Endothelial cell of umbilical vein (primary cell): ENCODE results near the gene RASSF3. TPM values are rescaled to one million over a fixed set of nuclear protein-coding genes. Genes with fewer than 3 reads are reported as not detected.

Experiments used
- BruUV-seq: library from RNA; stranded (reverse); fragments of 400-500 nt; replicated peaks from 2 replicates; lab custom pipeline; 2021; lab: Mats Ljungman, UMichigan
- CTCF ChIA-PET: fragments of 300-600, 350-600 bp; sonication (Branson Sonifier 250); formaldehyde crosslinking; loops from one replicate; lab custom pipeline; 2021; ENCODE audit warnings: antibody characterized with exemption, inconsistent platforms; lab: Charles Lee
- POLR2A ChIA-PET: fragments of 300-600, 350-600 bp; sonication (Branson Sonifier 250); formaldehyde crosslinking; loops from one replicate; lab custom pipeline; 2021; ENCODE audit warnings: antibody characterized with exemption, inconsistent platforms; lab: Charles Lee
- DNase-seq: peaks from one replicate; pipeline ENCODE4 v3.0.0-alpha.2; 2011; ENCODE audit warnings: low read depth, low spot score
- FAIRE-seq: peaks from 2 replicates; lab custom pipeline; 2011; peaks lifted over from hg19 to GRCh38; lab: Jason Lieb, UNC
- H2AFZ ChIP-seq: 2 replicates; pipeline ENCODE4 v1.6.0; 2012; ENCODE audit warnings: low read depth, low read length, control low read depth, inconsistent platforms
- H3K27ac ChIP-seq: 2 replicates; pipeline ENCODE4 v1.5.1; 2011; ENCODE audit warnings: low read depth, mild to moderate bottlenecking, control low read depth, low read length, moderate library complexity; ENCODE audit not compliant: insufficient read depth
- H3K27me3 ChIP-seq, 2 experiments: 2 replicates each; pipeline versions ENCODE4 v1.6.0 to v1.6.1; 2011; ENCODE audit warnings: low read length in 2 of 2, mixed read lengths in 1 of 2; ENCODE audit not compliant: control insufficient read depth in 2 of 2, insufficient read depth in 2 of 2
- H3K36me3 ChIP-seq, 2 experiments: 2 replicates in 1 of 2; 3 replicates in 1 of 2; pipeline ENCODE4 v1.5.1; 2011; ENCODE audit warnings: low read length in 2 of 2, mild to moderate bottlenecking in 1 of 2, moderate library complexity in 1 of 2; ENCODE audit not compliant: control insufficient read depth in 2 of 2, insufficient read depth in 2 of 2; ENCODE audit errors: extremely low read depth in 1 of 2
- H3K4me1 ChIP-seq: 3 replicates; pipeline ENCODE4 v1.5.1; 2011; ENCODE audit warnings: mild to moderate bottlenecking, low read length; ENCODE audit not compliant: control insufficient read depth, insufficient read depth; ENCODE audit errors: extremely low read depth
- H3K4me2 ChIP-seq: 2 replicates; pipeline ENCODE4 v1.6.1; 2011; ENCODE audit warnings: low read length, control low read depth, mixed read lengths; ENCODE audit not compliant: insufficient read depth
- H3K4me3 ChIP-seq, 3 experiments: fragments of 200-600 bp in 1 of 3; sonication (generic), shearing (Covaris generic) in 1 of 3; replicated peaks in 1 of 3; 2 replicates each; pipeline ENCODE4 v1.5.1; 2011 to 2016; ENCODE audit warnings: control low read depth in 3 of 3, low read length in 3 of 3, mild to moderate bottlenecking in 2 of 3, inconsistent platforms in 1 of 3, low read depth in 1 of 3, moderate library complexity in 1 of 3; ENCODE audit not compliant: insufficient read depth in 1 of 3
- H3K79me2 ChIP-seq: 2 replicates; pipeline ENCODE4 v1.6.0; 2012; ENCODE audit warnings: low read length, inconsistent platforms; ENCODE audit not compliant: control insufficient read depth, insufficient read depth
- H3K9ac ChIP-seq: replicated peaks from 2 replicates; pipeline ENCODE3; 2011; ENCODE audit warnings: low read length, control low read depth; ENCODE audit not compliant: insufficient read depth; ENCODE audit errors: extremely low read depth
- H3K9me1 ChIP-seq: replicated peaks from 3 replicates; pipeline ENCODE4 v1.6.0; 2011; ENCODE audit warnings: mild to moderate bottlenecking, low read length; ENCODE audit not compliant: control insufficient read depth, insufficient read depth; ENCODE audit errors: extremely low read depth
- H3K9me3 ChIP-seq: replicated peaks from 2 replicates; pipeline ENCODE4 v1.5.1; 2012; ENCODE audit warnings: low read length, inconsistent platforms; ENCODE audit not compliant: control insufficient read depth, insufficient read depth
- H4K20me1 ChIP-seq: replicated peaks from 2 replicates; pipeline ENCODE3; 2011; ENCODE audit warnings: mild to moderate bottlenecking, low read length; ENCODE audit not compliant: control insufficient read depth, insufficient read depth; ENCODE audit errors: extremely low read depth
- EZH2 ChIP-seq: IDR thresholded peaks from 2 replicates; pipeline ENCODE4 v1.6.1; 2012; ENCODE audit warnings: borderline replicate concordance, low read depth, mild to moderate bottlenecking, moderate library complexity, low read length, inconsistent platforms; ENCODE audit not compliant: severe bottlenecking
- FOS ChIP-seq: IDR thresholded peaks from 2 replicates; pipeline ENCODE4 v1.6.1; 2011; ENCODE audit warnings: mild to moderate bottlenecking, low read length, moderate library complexity, borderline replicate concordance; ENCODE audit not compliant: insufficient read depth
- GATA2 ChIP-seq: IDR thresholded peaks from 2 replicates; pipeline ENCODE4 v1.7.0; 2011; ENCODE audit warnings: low read depth, mild to moderate bottlenecking, moderate library complexity, mixed read lengths, low read length; ENCODE audit not compliant: insufficient read length, insufficient read depth
- JUN ChIP-seq: IDR thresholded peaks from 2 replicates; pipeline ENCODE4 v1.6.1; 2011; ENCODE audit warnings: borderline replicate concordance, low read depth; ENCODE audit not compliant: insufficient read length, insufficient read depth
- MYC ChIP-seq: IDR thresholded peaks from one replicate; pipeline ENCODE4 v1.6.1; 2011; ENCODE audit warnings: mild to moderate bottlenecking, low read depth, low read length
- POLR2A ChIP-seq: IDR thresholded peaks from 2 replicates; pipeline ENCODE4 v1.6.1; 2012; ENCODE audit warnings: low read depth, mild to moderate bottlenecking, control low read depth, low read length
- POLR2AphosphoS5 ChIP-seq: IDR thresholded peaks from 2 replicates; pipeline ENCODE4 v1.6.1; 2012; ENCODE audit warnings: low read depth, mild to moderate bottlenecking, control low read depth, low read length, moderate library complexity; ENCODE audit not compliant: insufficient read depth
- dilution Hi-C: fragments of 300-500 bp; cut with MboI; formaldehyde crosslinking; loops from one replicate; pipeline ENCODE4 v1.15.0; 2019; ENCODE audit warnings: low sequenced_read_pairs; ENCODE audit not compliant: extremely low pct_ligation_motif_present
- intact Hi-C: fragments of 100-400 bp; cut with micrococcal nuclease; formaldehyde crosslinking; loops from one replicate; pipeline ENCODE4 v1.10.0; 2022
- polyA plus RNA-seq, 4 experiments: library from polyadenylated mRNA; depleted of rRNA in 3 of 4; stranded (reverse) in 3 of 4; unstranded in 1 of 4; fragments of >200 nt; gene quantifications; 2 replicates each; pipeline versions ENCODE4 v1.2.1 to v1.2.3, GENCODE V29; 2011 to 2012; ENCODE audit warnings: missing spikeins in 1 of 4
- total RNA-seq: library from RNA; stranded (reverse); gene quantifications from 2 replicates; pipeline ENCODE4 v1.2.3, GENCODE V29; 2021
- TF ChIP-seq, protein P1 (sequence below), 2 donors: IDR thresholded peaks; 1 replicate in 1 of 2; 2 replicates in 1 of 2; pipeline ENCODE4 v1.5.1; 2011; ENCODE audit warnings: low read length in 2 of 2, mild to moderate bottlenecking in 2 of 2, moderate library complexity in 2 of 2, control low read depth in 1 of 2, inconsistent platforms in 1 of 2, low read depth in 1 of 2; ENCODE audit not compliant: insufficient read depth in 1 of 2; ENCODE audit errors: extremely low read depth in 1 of 2
- TF ChIP-seq, protein P2 (sequence below): IDR thresholded peaks from 2 replicates; pipeline ENCODE4 v1.6.1; 2011; ENCODE audit not compliant: insufficient read depth, insufficient read length

RASSF3 gene
- total and polyA plus RNA-seq, 2 donors (not counting 3 experiments of a cell fraction or from before 2014, with no cell fraction given), result 20.2 to 60.8 TPM

DNA sequence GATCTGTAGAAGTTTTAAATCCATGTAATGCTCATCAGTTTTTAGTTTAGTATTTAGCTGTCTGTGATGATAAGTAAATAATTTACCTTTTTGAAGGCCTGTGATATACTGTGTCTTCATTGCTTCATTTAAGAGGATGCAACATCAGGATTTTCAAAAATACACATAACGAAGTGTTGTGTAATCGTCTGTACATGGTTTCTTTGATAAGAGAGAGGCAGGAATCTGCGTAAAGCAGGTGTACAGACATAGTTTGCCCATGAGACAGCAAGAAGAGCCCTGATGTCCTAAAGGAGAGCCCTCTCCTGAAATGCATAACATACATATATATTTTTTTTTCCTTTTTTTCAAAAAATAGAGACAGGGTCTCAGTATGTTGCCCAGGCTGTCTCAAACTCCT is 44.8 kb downstream of the RASSF3 start:
- ChIA-PET POLR2A (no interaction called here), CTCF (interaction anchor here (0.9 to 2.4 kb wide), 2 partner anchors 12 to 21 kb away, joined by 3 to 5 read pairs; no protein-coding TSS in a partner anchor)
- dilution Hi-C loops, result no loop called here
- no peak for DNase-seq
- no peak for TF ChIP-seq JUN
- TF ChIP-seq, protein P1, sequence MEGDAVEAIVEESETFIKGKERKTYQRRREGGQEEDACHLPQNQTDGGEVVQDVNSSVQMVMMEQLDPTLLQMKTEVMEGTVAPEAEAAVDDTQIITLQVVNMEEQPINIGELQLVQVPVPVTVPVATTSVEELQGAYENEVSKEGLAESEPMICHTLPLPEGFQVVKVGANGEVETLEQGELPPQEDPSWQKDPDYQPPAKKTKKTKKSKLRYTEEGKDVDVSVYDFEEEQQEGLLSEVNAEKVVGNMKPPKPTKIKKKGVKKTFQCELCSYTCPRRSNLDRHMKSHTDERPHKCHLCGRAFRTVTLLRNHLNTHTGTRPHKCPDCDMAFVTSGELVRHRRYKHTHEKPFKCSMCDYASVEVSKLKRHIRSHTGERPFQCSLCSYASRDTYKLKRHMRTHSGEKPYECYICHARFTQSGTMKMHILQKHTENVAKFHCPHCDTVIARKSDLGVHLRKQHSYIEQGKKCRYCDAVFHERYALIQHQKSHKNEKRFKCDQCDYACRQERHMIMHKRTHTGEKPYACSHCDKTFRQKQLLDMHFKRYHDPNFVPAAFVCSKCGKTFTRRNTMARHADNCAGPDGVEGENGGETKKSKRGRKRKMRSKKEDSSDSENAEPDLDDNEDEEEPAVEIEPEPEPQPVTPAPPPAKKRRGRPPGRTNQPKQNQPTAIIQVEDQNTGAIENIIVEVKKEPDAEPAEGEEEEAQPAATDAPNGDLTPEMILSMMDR (IDR thresholded peaks at IDR 0.05; ENCODE audit: extremely low read depth in 1 of 2, insufficient read depth in 1 of 2, low read depth in 1 of 2, low read length in 2 of 2), result no peak
- no peak for TF ChIP-seq MYC
- no peak for TF ChIP-seq POLR2AphosphoS5
- no peak for TF ChIP-seq EZH2
- TF ChIP-seq POLR2A, result no peak
- TF ChIP-seq, protein P2, sequence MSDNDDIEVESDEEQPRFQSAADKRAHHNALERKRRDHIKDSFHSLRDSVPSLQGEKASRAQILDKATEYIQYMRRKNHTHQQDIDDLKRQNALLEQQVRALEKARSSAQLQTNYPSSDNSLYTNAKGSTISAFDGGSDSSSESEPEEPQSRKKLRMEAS, result no peak
- TF ChIP-seq GATA2, result no peak
- TF ChIP-seq FOS, result no peak
- H3K27me3 ChIP-seq, result no peaks in the 10 kb centered on the region
- intact Hi-C loops, result no loop called here
- H3K9me3 ChIP-seq, result no peaks in the 10 kb centered on the region
- no peaks in the 10 kb centered on the region for H3K36me3 ChIP-seq
- H4K20me1 ChIP-seq, result peaks cover 6% of the 10 kb centered on the region
- no peak overlapping the region for H3K4me2 ChIP-seq
- BruUV-seq, result no TSS peak
- no peak overlapping the region for H3K27ac ChIP-seq
- FAIRE-seq, result no peak
- H3K9ac ChIP-seq, result no peak overlapping the region
- no peak overlapping the region for H2AFZ ChIP-seq
- no peaks in the 10 kb centered on the region for H3K9me1 ChIP-seq
- peaks cover 94% of the 10 kb centered on the region for H3K79me2 ChIP-seq
- H3K4me1 ChIP-seq, result peaks cover 21% of the 10 kb centered on the region
- H3K4me3 ChIP-seq, result no peak overlapping the region
